Tibial artery (tissue), 4 donors: ENCODE results near the gene RASGRF1.

Experiments
- DNase-seq, 2 donors: peaks; one replicate each; pipeline ENCODE4 v3.0.0-alpha.2; 2019
- H3K27ac ChIP-seq, 2 donors: fragments of 200-600 bp; sonication (generic) in 1 of 2; 1 replicate in 1 of 2; 2 replicates in 1 of 2; pipeline ENCODE4 v1.5.1; 2018 to 2019; ENCODE audit warnings: mild to moderate bottlenecking in 1 of 2
- H3K27me3 ChIP-seq, 2 donors: fragments of 200-600 bp; sonication (generic) in 1 of 2; one replicate each; pipeline versions ENCODE4 v1.5.1 to v1.6.0; 2016 to 2019
- H3K36me3 ChIP-seq, 3 donors: fragments of 200-600 bp; sonication (generic) in 2 of 3; one replicate each; pipeline ENCODE4 v1.5.1; 2016 to 2019; ENCODE audit warnings: mild to moderate bottlenecking in 2 of 3
- H3K4me1 ChIP-seq, 4 donors: fragments of 200-600 bp; sonication (generic) in 2 of 4; 1 replicate in 3 of 4; 2 replicates in 1 of 4; pipeline ENCODE4 v1.5.1; 2016 to 2019
- H3K4me3 ChIP-seq, 2 donors: fragments of 200-600 bp; sonication (generic) in 1 of 2; 1 replicate in 1 of 2; 2 replicates in 1 of 2; pipeline ENCODE4 v1.5.1; 2018 to 2019; ENCODE audit warnings: mild to moderate bottlenecking in 2 of 2
- H3K9me3 ChIP-seq, 3 donors: fragments of 200-600 bp; sonication (generic) in 1 of 3; one replicate each; pipeline ENCODE4 v1.5.1; 2016 to 2019
- intact Hi-C: fragments of 100-400 bp; cut with DNase I; formaldehyde crosslinking; loops from one replicate; pipeline ENCODE4 v1.15.0; 2023; ENCODE audit warnings: low total_unique reads
- TF ChIP-seq, protein P1 (sequence below), 2 experiments: fragments of 200-600 bp in 1 of 2; fragments of 450-650 bp in 1 of 2; IDR thresholded peaks; one replicate each; pipeline ENCODE4 v1.5.1; 2017 to 2019; ENCODE audit warnings: antibody characterized with exemption in 2 of 2, mild to moderate bottlenecking in 1 of 2, moderate library complexity in 1 of 2

Gene RASGRF1

DNA sequence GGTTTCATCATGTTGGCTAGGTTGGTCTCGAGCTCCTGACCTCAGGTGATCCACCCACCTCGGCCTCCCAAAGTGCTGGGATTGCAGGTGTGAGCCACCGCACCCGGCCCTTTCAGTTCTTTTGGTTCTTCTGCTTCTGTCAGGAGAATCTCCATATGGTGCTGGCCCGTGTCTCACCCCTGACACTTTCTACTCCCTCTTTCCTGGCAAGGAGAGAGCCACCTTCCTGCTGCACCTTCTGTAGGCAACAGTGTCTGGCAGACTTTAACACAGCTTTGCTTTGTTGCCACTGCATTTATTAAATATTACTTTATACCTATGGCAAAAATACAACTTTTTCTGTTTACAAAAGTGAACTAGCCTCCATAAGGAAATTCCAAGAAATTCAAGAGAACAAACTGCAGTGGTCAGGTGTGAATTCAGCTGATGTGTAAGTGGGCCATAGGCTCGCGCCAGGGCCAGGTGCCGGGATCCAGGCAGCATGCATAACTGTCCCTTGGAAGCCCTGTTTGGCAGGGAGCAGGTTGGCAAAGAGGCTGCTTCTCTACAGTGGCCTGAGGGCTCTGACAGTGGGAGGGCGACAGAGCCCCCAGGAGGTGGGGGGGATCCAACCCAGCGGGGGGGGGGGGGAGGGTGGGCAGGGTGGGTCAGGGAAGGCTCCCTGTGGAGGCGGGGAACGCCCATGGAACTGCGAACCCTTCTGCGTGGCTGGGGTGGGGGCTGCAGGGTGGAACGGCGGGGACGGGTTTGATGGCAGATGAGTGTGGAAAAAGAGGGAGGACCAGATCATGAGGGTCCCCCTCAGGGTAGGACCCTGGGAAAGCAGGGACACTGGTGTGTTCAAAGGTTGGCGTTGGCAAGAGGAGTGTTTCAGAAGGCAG, 166.9 kb downstream of the RASGRF1 start:
- Histone ChIP-seq H3K27ac (no peak overlapping the region), H3K4me1 (no peaks in the 10 kb centered on the region), H3K27me3 (no peaks in the 10 kb centered on the region), H3K9me3 (no peaks in the 10 kb centered on the region), H3K4me3 (no peak overlapping the region), H3K36me3 (peaks cover 55 to 83% (median 79%) of the 10 kb centered on the region in 3 donors)
- TF ChIP-seq, protein P1, sequence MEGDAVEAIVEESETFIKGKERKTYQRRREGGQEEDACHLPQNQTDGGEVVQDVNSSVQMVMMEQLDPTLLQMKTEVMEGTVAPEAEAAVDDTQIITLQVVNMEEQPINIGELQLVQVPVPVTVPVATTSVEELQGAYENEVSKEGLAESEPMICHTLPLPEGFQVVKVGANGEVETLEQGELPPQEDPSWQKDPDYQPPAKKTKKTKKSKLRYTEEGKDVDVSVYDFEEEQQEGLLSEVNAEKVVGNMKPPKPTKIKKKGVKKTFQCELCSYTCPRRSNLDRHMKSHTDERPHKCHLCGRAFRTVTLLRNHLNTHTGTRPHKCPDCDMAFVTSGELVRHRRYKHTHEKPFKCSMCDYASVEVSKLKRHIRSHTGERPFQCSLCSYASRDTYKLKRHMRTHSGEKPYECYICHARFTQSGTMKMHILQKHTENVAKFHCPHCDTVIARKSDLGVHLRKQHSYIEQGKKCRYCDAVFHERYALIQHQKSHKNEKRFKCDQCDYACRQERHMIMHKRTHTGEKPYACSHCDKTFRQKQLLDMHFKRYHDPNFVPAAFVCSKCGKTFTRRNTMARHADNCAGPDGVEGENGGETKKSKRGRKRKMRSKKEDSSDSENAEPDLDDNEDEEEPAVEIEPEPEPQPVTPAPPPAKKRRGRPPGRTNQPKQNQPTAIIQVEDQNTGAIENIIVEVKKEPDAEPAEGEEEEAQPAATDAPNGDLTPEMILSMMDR (IDR thresholded peaks at IDR 0.05), result no peak
- no peak for DNase-seq
- intact Hi-C loops, result no loop called here

DNA sequence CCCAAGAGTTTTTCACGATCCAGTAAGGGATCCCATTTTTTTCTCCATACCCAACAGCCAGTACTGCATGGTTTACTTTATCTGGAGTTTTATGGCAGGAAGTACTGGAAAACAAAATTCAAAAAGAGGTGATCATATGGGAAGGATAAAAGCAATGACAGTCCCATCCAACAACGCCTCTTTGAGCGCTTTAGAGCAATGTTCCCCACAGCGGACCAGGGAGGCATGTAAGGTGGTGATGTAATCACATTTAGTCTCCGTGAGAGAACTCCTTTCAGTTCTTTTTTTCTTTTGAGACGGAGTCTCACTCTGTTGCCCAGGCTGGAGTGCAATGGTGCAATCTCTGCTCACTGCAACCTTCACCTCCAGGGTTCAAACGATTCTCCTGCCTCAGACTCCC, 167.6 kb downstream of the RASGRF1 start:
- Histone ChIP-seq H3K4me3 (no peak overlapping the region), H3K27ac (no peak overlapping the region), H3K9me3 (no peaks in the 10 kb centered on the region), H3K36me3 (peaks cover 60 to 90% (median 85%) of the 10 kb centered on the region in 3 donors), H3K4me1 (no peaks in the 10 kb centered on the region), H3K27me3 (no peaks in the 10 kb centered on the region)
- intact Hi-C loops, result no loop called here
- TF ChIP-seq, protein P1 (IDR thresholded peaks at IDR 0.05), result no peak
- no peak for DNase-seq

DNA sequence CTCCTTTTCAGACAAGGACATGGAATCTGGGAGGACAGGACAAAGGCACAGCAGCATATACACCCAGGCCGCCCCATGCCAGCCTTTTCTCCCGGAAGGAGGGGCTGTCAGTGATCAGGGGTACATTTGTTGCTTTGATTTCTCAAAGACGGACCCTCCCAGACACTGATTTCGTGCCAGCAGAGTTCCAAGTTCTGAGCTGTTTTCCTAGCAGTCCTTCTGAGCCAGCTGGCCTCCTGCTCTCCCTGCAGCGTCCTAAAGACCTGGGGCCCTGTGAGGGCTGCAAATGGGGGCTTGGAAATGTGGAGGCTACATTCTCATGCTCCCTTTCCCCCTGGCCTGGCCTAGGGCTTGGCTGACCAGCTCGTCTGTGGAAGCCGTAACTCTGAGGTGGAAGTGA, 168.1 kb downstream of the RASGRF1 start:
- intact Hi-C loops, result no loop called here
- Histone ChIP-seq H3K27ac (no peak overlapping the region), H3K36me3 (peaks cover 60 to 91% (median 86%) of the 10 kb centered on the region in 3 donors), H3K9me3 (no peaks in the 10 kb centered on the region), H3K4me3 (no peak overlapping the region), H3K27me3 (no peaks in the 10 kb centered on the region), H3K4me1 (peaks cover 0 to 4% (median 0%) of the 10 kb centered on the region in 4 donors)
- DNase-seq, result no peak
- TF ChIP-seq, protein P1 (IDR thresholded peaks at IDR 0.05), result no peak

DNA sequence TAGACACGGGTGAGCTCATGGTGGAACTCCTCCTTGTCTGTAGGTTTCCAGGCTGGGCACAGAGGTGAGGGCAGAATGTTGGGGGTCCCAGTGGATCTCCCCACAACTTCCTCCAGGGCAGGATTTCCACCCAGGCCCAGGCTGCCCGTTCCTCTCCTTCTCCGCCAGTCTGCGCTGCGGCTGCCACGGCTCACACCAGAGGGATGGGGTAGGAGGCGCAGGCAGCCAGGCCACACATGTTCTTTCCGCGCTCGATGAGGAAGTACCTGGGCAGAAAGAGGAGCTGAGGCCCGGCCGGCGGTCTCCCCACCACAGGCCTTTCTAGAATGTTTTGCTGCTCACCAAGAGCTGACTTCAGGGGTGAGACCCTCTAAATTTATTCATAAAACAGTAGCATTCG, 168.6 kb downstream of the RASGRF1 start:
- Histone ChIP-seq H3K9me3 (no peaks in the 10 kb centered on the region), H3K4me3 (no peak overlapping the region), H3K36me3 (peaks cover 60 to 87% (median 81%) of the 10 kb centered on the region in 3 donors), H3K27ac (no peak overlapping the region), H3K27me3 (no peaks in the 10 kb centered on the region), H3K4me1 (peaks cover 0 to 10% (median under 1%) of the 10 kb centered on the region in 4 donors)
- intact Hi-C loops, result no loop called here
- TF ChIP-seq, protein P1 (IDR thresholded peaks at IDR 0.05), result no peak
- DNase-seq, result no peak

DNA sequence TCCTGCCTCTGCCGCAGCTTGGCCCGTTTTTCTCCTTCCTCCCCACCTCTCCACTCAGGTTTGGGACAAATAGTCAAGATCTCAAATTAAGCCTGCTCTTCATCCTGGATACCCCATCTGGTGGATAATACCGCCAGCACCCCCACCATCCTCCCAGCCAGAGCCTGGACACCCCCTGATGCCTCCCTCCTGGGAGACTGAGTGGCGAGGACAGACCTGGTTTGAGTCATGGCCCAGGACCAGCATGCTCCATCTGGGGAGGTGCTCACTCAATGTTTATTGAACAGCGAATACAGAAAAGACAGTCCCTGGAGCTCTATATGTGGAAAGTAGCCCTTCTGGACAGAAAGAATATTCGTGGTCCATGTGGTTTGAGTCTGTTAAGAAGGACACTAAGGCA, 169.1 kb downstream of the RASGRF1 start:
- Histone ChIP-seq H3K27me3 (no peaks in the 10 kb centered on the region), H3K4me1 (peaks cover 0 to 14% (median 3%) of the 10 kb centered on the region in 4 donors), H3K9me3 (no peaks in the 10 kb centered on the region), H3K4me3 (no peak overlapping the region), H3K27ac (no peak overlapping the region), H3K36me3 (peaks cover 60 to 83% (median 77%) of the 10 kb centered on the region in 3 donors)
- no peak for DNase-seq
- TF ChIP-seq, protein P1 (IDR thresholded peaks at IDR 0.05), result no peak
- intact Hi-C loops, result no loop called here
